Epidermal melanocyte (primary cell): ENCODE measurements around the gene AHCY.
"Not testable (repeated sequence)": the region's sequence is repeated elsewhere in the genome, so short reads cannot be mapped to it uniquely, and the experiment has no call there.

Experiments
- DNase-seq: peaks from one replicate; pipeline ENCODE4 v3.0.0; 2011; ENCODE audit warnings: low spot score; ENCODE audit not compliant: insufficient read length

The AHCY gene

DNA sequence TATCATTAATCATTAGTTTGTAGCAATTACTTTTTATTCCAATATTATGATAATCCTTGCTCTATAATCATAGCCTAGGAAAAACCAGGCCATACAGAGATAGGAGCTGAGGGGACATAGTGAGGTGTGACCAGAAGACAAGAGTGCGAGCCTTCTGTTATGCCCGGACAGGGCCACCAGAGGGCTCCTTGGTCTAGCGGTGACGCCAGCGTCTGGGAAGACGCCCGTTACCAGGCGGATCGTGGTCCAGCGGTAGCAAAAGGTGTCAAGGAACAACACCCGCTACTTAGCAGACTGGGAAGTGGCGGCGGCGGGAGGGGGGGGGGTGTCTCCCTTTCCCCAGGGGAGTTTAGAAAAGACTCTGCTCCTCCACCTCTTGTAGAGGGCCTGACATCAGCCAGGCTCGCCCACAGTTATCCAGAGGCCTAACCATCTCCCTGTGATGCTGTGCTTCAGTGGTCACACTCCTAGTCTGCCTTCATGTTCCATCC lies 4.8 kb downstream of the AHCY start:
- not testable (repeated sequence) for DNase-seq

DNA sequence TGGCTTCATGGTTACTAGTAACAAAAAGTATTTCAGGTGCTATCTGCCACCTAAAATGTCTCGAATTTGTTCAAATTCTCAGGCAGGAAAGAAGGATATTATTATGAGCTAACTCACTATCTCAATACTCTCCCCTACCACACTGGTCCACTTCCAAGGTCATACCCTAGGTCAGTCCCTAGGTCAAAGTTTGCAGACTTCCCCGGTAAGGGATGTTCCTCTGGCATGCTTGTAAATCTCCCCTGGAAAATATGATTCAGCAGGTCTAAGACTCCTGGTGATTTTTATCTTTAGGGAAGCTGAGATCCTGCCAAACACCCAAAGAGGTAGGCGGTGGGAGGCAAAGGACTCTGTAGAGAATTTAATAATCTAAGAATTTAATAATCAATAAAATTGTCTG lies 6.7 kb downstream of the AHCY start:
- no peak for DNase-seq

DNA sequence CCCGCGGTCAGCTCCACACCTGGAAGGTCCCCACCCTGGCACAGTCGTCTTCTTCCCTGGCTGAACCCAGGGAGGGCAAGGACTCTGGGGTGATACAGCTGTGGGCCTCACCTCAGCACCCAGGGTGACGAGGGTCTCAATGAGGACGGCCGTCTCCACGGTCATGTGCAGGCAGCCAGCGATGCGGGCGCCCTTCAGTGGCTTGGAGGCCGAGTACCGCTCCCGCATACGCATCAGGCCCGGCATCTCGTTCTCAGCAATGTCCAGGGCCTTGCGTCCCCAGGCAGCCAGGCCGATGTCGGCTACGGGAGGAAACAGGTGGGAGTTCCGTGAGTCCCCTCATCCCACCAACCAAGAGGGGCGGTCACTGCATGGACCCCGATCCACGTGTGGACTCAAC lies 7.9 kb downstream of the AHCY start:
- no peak for DNase-seq

DNA sequence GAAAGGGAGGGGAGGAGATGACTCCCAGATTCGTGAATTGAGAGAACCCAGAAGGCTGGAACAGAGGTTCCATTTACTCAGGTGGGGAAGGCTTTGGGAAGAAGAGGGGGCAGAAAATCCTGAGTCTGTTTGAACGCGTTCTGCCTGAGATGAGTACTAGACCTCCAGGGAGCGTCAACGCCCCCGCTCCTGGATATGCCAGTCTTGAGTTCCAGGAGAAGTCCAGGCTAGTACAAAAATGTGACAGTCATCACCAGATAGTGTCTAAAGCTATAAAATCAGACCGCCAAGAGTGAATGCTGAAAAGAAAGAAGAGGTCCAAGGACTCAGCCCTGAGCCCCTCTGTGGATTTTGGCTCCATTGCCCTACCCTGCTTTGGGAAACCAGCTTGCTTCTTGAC lies 8.6 kb downstream of the AHCY start:
- DNase-seq, result no peak

DNA sequence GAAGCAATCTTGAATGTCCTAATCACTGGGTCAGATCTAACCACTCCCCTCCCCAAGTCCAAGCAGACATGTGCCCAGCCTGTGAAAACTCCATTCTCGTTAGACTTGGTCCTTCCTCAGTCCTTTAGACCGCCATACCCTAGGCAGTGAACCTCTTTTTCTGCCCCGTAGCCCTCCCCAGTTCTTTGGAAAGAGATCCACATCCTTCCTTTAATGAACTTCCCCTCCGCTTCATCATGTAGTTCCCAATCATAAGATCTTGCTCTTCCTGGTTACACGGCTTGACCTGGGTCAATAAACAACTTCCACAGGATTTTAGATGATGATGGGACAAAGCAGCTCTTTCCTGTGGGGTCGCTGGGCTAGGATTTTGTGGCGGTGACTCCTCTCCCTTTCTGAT lies 9.6 kb downstream of the AHCY start:
- DNase-seq, result no peak

DNA sequence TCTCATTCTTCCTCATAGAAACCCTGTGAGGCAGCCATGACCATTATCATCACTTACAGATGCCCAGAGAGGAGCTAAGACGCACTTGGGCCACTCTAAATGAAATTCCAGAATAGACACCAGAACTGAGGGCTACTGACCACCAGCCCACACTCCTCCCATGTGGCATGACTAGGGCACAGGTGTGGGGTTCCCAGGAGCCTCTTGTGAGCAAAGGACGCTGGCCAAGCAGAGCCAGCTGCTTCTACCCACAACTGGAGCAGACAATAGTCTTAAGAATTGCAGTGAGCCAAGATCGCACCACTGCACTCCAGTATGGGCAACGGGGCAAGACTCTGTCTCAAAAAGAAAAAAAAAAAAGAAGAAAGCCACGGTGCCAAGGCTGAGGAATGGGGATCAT lies 10.0 kb downstream of the AHCY start:
- DNase-seq, result no peak

DNA sequence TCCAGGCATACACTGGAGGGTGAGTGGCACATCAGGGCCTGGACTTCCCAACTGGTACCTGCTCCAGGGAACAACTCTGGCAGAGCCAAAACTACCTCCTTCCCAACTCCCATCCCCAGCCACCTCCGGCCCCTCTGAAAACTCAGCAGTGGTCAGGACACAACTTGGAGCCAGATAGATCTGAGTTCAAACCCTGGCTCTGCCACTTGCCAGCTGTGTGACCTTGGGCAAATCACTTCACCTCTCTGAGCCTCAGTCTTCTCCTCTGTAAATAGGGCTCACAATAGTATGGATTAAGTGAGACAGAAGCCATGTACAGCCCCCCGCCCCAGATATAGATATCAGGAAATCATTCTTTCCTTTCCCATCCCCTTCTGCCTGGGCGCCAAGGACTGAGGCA lies 10.7 kb downstream of the AHCY start:
- no peak for DNase-seq

DNA sequence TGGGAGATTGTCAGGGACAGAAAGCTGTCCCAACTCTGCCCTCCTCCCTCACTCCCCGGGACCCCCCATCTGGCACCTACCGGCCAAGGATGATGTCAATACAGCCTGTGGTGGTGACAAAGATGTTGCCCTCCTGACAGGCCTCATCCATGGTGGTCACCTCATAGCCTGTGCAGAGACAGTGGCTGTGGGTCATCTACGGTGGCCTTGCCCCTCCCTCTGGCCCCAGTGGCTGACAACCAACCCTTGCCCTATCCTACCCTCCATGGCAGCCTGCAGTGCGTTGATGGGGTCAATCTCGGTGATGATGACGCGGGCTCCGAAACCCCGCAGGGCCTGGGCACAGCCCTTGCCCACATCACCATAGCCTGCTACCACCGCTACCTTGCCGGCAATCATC lies 12.7 kb downstream of the AHCY start:
- no peak for DNase-seq

DNA sequence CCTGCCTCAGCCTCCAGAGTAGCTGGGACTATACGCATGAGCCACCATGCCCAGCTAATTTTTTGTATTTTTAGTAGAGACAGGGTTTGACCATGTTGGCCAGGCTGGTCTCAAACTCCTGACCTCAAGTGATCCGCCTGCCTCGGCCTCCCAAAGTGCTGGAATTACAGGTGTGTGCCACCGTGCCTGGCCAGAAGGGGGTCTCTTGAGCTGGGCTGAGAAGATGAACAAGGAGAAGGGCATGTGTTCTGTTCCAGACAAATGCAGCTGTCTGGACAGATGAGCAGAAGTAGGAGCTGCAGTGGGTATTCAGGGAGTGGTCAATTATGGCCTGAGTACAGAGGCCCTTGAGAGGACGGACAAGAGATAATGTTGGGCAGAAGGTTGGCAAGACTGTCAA lies 15.7 kb downstream of the AHCY start:
- not testable (repeated sequence) for DNase-seq

DNA sequence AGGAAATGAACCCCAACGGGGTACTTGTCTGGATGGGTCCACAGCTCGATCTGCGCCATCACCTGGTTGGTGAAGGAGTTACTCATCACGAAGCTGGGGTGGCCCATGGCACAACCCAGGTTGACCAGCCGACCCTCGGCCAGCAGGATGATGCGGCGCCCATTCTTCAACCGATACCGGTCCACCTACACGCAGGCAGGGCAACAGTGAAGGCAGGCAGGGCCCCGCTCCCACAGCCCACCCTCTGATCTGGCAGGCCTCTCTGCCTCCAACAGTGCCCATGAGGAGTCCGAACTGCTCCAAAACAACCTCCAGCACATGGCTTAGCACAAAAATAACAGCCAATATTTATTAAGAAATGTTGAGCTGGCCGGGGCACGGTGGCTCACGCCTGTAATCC lies 17.7 kb downstream of the AHCY start:
- no peak for DNase-seq

DNA sequence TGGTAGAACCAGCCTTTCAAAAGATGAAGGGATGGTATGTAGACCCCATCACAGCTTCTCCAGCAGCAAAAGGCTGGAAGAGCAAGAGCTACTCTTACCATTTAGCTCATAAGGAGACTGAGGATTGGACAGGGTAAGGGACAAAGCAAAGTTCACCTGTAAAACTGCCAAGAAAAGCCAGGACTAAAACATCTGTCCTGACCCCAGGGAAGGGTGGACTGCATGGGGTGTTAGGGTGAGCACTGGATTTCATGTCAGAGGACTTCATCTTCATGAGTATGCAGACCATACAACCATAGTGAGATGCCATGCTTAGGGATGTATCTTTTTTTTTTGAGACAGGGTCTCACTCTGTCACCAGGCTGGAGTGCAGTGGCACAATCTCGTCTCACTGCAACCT lies 19.3 kb downstream of the AHCY start:
- DNase-seq, result no peak

DNA sequence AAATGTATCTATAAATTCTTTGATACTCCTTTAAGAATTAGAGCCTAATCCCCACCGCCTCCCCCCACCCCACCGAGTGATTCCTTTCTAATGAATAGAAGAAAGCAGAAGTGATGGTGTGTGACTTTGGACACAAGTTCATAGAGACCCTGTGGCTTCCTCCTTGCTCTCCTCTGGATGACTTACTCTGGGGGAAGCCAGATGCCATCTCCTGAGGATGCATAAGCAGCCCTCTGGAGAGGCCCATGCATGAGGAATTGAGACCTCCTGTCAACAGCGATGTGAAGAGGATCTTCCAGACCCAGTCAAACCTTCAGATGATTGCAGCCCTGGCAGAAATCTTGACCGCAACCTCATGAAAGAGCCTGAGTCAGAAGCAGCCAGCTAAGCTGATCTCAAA lies 21.1 kb downstream of the AHCY start:
- DNase-seq, result no peak

DNA sequence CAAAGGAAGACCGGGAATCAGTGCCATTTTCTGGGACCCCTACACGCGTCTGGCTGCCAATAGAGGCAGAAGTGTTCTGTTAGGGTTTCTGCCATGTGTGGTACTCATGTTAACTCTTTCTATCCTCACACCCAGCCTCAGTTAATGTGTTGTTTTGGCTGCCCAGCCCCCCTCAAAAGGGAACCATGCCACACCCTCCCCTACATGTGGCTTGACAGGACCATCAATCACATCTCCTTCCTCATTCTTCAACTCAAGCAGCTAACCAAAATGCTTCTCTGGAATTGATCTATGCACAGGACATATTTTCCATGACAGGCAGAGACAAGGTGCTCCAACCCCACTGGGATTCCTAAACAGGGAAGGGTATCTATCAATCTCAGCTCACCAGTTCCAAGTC lies 22.0 kb downstream of the AHCY start:
- no peak for DNase-seq

DNA sequence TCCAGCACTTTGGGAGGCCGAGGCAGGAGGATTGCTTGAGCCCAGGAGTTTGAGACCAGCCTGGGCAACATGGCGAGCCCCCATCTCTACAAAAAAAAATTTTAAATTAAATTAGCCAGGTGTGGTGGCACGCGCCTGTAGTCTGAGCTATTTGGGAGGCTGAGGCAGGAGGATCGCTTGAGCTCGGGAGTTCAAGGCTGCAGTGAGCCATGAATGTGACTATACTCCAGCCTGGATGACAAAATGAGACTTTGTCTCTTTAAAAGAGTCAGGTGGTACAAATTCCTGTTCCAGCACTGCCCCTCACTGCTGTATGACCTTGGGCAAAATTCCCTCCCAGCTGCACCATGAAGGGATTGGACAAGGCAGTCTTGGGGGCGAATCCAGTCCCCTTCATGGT lies 28.5 kb downstream of the AHCY start:
- DNase-seq, result no peak

DNA sequence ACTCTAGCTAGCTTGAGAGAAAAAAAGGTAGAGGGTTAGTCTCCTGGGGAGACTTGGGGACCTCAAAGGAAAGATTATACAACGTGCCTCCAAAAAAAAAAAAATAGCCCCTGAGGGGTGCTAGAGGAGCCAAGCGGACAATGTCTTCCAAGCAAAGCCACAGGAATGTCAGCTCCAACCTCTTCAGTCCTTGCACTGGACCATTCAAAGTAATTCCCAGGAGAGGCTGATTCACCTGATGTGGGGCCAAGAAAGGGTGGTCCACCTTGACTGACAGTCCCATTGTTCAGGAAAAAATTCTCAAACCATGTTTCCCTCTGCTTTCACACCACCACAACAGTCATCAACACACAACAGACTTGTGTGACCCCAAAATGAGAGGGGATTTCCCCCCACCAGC lies 31.2 kb downstream of the AHCY start:
- no peak for DNase-seq

DNA sequence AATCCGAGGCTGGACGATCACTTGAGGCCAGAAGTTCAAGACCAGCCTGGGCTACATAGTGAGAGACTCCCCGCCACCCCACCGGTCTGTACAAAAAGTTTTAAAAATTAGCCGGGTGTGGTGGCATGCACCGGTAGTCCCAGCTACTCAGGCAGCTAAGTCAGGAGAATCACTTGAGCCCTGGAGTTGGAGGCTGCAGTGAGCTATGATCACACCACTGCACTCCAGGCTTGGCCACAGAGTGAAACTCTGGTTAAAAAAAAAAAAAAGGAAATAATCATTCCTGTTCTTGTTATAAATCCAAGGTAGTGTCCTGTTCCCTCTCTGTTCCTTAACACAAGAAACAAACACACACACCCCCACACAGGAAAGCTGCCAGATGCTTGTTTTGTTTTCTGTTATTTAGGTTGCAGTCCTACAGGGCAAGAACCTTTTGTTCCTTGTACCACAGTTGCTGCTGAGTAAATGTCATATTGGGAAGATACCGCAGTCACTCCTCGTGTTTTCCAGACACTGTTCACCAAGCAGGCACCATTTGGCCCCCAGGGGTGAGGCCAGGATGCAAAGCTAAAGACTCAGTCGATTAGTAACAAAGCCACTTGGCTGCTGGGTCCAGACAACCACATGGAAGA lies 33.0 kb downstream of the AHCY start:
- DNase-seq, result no peak

DNA sequence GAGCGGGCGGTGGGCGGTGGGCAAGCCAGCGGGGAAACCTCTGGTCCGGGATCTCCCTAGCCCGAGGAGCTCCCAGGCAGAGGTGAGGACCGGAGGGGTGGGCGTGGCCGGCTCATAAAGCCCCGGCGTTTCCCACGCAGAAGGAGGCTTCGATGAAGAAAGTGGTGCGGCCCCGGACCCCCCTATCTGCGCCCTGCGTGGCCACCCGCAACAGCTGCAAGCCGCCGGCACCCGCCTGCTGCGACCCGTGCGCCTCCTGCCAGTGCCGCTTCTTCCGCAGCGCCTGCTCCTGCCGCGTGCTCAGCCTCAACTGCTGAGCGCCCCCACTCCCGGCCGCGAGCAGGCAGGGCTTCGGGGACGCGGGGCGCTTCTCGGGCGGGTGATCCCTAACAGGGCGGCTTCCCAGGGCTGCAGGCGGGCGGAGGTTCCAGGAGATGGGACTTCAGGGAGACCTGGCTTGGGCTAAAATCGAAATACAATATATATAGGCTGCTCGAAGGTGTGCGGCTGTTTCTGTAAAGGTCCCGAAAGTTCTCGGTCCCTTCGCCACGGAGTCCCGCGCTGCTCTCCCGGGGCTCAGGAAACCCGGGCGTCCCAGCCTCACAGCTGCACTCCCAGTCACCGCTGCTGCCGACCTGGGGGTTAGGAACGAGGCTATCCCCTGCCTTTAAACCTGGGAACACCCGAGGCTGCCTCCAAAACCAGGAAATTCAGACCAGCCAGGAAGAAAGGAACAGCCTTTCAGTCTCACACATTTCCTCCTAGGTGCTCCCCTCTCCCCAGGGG lies 34.1 kb downstream of the AHCY start:
- no peak for DNase-seq

DNA sequence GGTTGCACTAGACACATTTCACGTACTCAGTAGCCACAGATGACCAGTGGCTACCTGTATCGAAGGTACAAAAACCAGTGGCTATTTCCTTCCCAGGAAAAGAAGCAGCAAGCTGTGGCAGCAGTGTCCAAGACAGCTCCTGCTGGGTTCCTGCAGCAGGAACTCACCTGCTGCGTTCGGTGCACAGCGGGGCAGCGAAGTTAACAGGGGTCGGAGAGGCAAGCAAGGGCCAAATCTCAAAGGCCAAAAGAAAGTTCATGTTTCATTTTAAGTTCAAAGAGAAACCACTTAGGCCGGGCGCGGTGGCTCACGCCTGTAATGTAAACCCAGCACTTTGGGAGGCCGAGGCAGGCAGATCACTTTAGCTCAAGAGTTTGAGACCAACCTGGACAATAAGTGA lies 35.0 kb downstream of the AHCY start:
- no peak for DNase-seq

DNA sequence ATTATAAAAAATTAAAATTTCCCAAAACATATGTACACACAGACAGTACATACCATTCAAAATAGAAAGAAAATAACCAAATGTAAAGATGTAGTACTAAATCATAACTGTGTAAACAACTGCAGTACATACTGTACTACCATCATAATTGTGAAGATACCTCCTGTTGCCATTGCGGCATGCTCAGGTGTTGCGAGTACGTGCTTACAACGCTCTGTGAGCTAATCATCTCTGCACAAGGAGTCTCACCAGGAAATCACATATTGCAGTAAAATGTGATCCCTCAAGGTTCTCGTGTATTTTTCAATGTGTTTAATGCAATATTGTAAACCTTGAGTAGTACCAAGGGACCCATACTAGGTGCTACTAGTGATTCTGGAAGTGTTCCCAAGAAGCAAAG lies 39.0 kb downstream of the AHCY start:
- no peak for DNase-seq

DNA sequence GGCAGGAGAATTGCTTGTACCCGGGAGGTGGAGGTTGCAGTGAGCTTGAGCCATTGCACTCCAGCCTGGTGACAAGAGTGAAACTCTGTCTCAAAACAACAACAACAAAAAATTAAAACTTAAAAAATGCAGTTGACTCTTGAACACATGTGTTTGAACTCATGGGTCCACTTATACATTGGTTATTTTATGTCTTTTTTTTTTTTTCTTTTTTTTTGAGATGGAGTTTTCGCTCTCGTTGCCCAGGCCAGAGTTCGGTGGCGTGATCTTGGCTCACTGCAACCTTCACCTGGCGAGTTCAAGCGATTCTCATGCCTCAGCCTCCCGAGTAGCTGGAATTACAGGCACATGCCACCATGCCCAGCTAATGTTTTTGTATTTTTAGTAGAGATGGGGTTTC lies 39.7 kb downstream of the AHCY start:
- DNase-seq, result not testable (repeated sequence)

DNA sequence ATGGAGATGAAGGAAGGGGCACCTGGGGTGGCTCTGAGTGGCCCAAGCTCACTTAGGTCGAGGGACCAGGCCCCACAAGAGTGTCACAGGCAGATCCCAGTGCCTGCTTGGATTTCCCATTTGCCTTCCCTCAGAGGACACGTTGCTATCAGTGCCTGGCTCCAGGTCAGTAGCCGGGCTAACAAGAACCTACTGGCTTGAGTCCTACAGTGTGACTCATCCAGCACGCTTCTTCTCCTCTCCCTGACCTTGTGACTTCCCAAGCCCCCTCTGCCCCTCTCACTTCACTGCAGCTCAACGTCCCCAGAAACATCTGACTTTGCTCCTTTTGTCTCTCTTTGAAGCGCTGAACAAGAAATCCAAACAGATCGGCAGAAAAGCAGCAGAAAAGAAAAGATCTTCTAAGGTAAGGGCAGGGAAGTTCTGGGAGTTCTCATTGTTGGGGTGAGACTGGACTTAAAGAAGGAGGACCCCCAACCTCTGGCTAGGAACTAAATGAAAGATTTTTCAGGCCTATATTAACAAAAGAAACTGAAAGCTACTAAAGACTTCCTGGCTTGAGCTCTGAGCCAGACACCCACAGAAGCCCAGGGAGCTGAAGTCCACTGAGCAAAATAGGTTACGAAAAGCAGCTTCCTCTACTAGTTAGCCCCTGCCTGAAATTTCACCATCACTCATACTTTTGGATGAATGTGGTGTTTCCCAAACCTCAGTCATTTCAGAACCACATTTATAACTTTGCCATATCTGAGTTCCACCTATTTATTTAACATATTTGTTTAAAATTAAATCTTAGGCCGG lies 40.5 kb downstream of the AHCY start:
- no peak for DNase-seq

DNA sequence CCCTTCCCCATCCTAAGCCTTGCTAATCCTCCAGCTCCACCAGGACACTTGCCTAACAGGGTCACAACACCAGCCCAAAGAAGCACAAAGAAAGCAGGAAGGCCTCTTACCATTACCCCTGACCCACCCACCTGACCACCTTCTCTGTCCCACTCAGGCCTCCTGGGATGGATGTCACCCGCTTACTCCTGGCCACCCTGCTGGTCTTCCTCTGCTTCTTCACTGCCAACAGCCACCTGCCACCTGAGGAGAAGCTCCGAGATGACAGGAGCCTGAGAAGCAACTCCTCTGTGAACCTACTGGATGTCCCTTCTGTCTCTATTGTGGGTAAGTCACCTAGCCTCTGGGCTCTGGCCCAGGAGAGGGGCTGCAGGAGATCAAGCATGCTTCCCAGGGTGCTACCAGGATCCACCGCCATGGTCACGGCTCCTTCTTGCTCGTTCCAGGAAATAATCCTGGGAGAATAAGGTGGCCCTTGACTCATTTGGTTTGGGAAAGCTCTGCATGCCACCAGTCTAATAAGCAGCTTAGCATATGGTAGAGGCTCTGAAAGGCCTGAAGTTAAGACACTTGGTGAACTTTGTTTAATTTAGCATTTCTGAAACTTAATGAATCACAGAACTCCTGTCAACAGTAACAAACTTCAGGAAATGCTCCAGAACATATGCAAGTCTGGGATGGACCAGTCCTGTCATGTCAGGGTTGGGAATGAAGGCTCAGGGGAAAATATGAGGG lies 42.8 kb downstream of the AHCY start:
- no peak for DNase-seq
